Stimulated activated CD4-positive, alpha-beta T cell treated with anti-CD3 and anti-CD28 coated beads, Interleukin-1b, Interleukin-23, amount 100 ng/mL, for 1 hour (primary cell): ENCODE results near the gene TBC1D30.
"Not testable (repeated sequence)": the region's sequence is repeated elsewhere in the genome, so short reads cannot be mapped to it uniquely, and the experiment has no call there.

Experiments
- DNase-seq, 2 donors: peaks; one replicate each; pipeline ENCODE4 v3.0.0-alpha.2; 2020; ENCODE audit warnings: low read depth in 2 of 2

TBC1D30 gene, protein sequence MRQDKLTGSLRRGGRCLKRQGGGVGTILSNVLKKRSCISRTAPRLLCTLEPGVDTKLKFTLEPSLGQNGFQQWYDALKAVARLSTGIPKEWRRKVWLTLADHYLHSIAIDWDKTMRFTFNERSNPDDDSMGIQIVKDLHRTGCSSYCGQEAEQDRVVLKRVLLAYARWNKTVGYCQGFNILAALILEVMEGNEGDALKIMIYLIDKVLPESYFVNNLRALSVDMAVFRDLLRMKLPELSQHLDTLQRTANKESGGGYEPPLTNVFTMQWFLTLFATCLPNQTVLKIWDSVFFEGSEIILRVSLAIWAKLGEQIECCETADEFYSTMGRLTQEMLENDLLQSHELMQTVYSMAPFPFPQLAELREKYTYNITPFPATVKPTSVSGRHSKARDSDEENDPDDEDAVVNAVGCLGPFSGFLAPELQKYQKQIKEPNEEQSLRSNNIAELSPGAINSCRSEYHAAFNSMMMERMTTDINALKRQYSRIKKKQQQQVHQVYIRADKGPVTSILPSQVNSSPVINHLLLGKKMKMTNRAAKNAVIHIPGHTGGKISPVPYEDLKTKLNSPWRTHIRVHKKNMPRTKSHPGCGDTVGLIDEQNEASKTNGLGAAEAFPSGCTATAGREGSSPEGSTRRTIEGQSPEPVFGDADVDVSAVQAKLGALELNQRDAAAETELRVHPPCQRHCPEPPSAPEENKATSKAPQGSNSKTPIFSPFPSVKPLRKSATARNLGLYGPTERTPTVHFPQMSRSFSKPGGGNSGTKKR

GRCh38 chr12:64824500-64825142 is at the start of gene TBC1D30:
Gene TBC1D30 (plus strand): TSS chr12:64824647. CDS start chr12:64824880, 233 bp downstream.
- DNase-seq: no peak

- not testable (repeated sequence) for DNase-seq
Observed at GRCh38 chr12:64775147-64775736, 49.2 kb upstream of the TBC1D30 start.

DNA sequence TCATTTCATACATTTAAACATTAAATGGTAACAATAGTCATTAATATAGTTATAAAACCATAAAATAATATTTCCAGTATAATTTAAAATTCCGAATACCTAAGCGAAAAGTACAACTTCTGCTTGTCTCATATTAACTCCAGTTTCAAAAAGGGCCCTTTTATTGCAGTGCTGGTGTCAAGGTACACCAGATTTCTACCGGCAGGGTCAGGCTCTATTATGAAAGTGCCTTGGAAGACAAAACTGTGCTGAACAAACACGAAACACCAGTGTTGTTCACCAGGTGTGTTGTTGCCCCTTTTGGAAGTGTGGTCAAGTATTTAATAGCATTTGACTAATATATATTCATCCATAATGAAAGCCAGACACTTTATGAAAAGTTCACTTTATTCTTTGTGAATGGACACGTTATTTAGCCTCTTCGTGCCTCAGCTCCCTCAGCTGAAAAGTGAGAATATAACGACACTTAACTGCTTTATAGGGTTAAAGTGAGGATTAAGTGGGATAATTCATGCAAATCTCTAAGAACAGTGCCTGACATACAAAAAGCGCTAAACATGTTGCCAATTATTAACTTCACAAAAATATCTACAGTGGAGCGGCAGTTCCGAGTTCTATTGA is 45.0 kb upstream of the TBC1D30 start:
- DNase-seq: no peak

- no peak for DNase-seq
Observed at GRCh38 chr12:64780132-64780530, 44.3 kb upstream of the TBC1D30 start.

GRCh38 chr12:64780531-64781279 is 43.7 kb upstream of the TBC1D30 start:
- no peak for DNase-seq

- no peak for DNase-seq
Observed at GRCh38 chr12:64781280-64782190, 42.9 kb upstream of the TBC1D30 start.

DNA sequence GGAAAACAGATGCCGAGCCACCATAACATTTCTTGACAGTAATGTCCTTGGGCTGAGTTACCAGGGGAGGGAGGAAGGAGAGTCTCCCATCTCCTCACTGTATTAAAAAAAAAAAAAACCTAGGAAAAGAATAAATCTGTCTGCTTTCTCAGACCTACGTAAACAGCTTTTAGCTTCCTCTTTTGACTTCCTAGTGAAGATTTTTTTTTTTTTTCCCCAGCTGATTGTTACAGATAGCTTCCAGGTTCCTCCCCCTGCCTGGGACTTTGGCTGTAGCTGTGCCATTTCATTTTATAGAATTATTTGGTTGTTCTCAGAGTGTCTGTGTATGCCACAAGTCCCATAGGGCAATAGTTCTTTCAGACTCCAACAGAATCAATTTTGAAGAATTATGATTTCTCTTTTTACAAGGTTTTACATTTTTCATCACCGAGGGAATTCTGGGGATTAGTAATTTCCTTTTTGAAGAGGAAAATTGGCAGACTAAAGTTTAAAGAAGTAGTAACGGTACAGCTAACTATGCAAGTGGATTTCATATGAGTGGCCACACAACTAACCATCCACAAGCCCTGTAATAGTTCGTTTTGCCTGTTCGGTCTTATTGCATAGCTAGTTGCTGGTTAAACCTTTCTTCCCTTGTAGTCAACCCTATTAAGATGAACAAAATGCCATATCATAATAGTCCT is 42.1 kb upstream of the TBC1D30 start:
- no peak for DNase-seq

DNA sequence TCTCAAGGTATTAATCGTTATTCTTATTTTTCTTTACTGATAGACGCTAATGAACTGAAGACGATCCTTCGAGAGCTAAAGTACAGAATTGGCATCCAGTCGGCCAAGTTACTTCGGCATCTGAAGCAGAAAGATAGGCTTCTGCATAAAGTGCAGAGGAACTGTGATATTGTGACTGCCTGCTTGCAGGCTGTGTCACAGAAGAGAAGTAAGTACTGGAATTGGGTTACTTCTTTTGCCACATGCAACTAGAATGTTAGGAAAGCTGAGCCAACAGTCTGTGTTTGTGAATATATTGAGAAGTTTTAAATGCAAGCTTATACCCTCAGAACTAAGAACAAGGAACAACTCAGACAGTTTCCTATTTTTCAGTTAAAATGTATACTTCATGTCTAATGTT is 38.6 kb upstream of the TBC1D30 start:
- DNase-seq: no peak

GRCh38 chr12:64790166-64790565 is 34.3 kb upstream of the TBC1D30 start:
- DNase-seq: no peak

- DNase-seq: no peak
Observed at GRCh38 chr12:64791036-64791435, 33.4 kb upstream of the TBC1D30 start.

DNA sequence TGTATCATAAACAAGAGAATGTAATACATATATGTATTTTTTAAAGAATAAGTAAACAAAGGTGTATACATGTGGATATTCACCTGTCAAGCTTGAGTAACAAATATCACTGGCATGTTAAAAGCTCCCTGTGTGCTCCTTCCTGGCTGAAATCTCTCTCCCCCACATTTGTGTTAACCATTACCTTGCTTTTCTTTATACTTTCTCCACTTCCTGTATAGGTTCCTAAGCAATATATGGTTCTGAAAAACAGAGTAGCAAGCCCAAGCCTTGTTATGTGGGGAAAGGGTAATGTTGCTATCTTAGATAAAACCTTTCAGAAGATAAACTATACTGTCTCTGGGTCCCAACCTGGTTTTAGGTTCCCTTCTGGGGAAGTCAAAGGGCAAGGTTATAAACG is 32.3 kb upstream of the TBC1D30 start:
- DNase-seq: no peak

DNA sequence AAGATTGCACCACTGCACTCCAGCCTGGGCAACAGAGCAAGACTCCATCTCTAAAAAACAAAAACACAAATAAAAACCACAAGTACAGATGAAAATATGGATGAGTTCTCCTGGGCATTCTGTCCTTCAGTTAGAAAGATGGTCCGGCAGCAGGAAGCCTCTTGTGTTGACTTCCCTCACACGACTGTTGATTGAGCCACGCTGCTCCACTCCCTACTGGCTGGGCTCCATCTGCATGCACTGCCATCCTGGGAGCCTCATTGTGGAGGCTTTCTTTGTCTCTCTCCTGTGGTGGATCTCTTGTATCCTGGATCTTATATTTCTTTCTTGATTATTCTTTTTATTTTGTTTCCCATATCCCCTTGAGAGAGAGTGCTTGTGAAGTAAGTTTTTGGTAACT is 30.8 kb upstream of the TBC1D30 start:
- DNase-seq: no peak

GRCh38 chr12:64794305-64794704 is 30.1 kb upstream of the TBC1D30 start:
- no peak for DNase-seq

DNA sequence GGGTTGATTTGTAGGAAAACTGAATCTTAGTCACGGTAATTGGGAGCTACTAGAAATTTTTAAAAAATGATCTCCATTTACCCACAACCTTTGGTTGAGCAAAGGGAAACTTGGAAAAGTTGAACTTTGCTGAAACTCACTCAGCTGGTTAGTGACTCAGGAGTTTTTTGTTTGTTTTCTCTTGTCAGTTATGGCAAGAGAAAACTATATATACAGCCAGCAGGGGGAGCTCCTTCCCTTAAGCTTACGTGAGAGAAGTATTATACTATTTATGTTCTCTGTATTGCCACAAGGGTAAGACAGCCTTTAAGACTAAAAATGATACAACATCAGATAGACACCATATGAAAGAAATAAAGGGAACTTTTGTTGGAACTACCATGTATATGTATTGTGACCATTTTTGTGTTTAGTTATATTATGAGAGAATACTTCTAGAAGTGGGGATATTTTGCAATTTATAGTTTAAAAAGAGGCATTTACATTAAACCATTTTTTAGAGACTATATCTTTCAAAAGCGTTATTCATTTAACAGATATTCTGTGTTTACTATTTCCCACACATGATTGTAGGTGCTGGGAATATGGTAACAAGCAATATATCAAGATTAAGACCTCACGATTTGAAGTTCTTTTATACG is 28.1 kb upstream of the TBC1D30 start:
- peak; percentile 17 to 29 for DNase-seq

- DNase-seq: no peak
Observed at GRCh38 chr12:64797156-64797555, 27.3 kb upstream of the TBC1D30 start.

DNA sequence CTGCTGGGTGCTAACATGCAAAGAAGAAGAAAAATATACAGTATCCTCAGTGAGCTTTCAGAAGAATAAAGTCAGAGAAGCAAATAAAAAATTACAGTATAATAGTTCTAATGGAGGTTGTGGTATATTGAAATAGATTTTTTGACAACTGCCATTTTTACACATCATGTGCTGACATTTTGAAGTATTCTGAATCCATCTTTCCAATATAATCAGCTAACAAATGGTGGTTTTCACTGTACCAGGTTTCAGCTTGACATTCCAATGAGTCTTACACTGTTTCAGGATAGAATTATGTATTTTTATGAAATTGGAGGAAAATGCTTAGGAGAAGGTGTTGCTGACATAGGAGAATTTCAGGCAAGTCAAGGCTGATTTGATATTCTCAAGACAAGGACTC is 26.3 kb upstream of the TBC1D30 start:
- no peak for DNase-seq

DNA sequence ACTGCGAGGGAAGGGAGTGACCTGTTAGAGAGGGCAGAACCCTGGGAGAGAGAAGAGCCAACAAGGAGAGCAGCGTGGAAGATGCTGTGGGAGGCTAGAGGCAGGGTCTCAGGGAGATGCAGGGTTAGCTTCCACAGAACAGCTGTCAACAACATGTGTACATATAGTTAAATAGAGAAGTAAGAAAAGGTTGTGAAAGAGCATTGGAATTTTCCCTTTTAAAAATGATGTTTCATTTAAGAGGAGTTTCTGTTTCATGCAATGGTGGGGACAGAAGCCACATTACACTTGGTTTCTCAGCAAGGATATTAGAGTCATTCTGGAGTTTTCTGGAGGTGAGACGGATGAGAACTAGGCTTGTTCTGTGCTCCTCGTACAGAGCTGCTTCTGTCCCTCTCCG is 23.8 kb upstream of the TBC1D30 start:
- no peak for DNase-seq

- DNase-seq: no peak
Observed at GRCh38 chr12:64801381-64801780, 23.1 kb upstream of the TBC1D30 start.
